Small intestine (tissue), 16 donors: Measurements from ENCODE around the gene CD226. TPM values are rescaled to one million over a fixed set of nuclear protein-coding genes. Genes with fewer than 3 reads are reported as not detected.
A peak's percentile ranks its signal among the peaks of the same experiment; 100 is the strongest.

Experiments used
- DNase-seq, 2 donors: peaks; one replicate each; pipeline versions ENCODE4 v3.0.0 to v3.0.0-alpha.2; 2013
- FAIRE-seq: peaks from 2 replicates; lab custom pipeline; 2012; peaks lifted over from hg19 to GRCh38; lab: Jason Lieb, UNC
- H3K27ac ChIP-seq, 3 donors: one replicate each; pipeline ENCODE4 v1.5.1; 2013; ENCODE audit warnings: low read length in 2 of 3, mild to moderate bottlenecking in 2 of 3, control low read depth in 1 of 3, inconsistent platforms in 1 of 3, low read depth in 1 of 3, moderate library complexity in 1 of 3
- H3K27me3 ChIP-seq, 3 donors: one replicate each; pipeline ENCODE4 v1.6.1; 2013; ENCODE audit warnings: low read length in 3 of 3, inconsistent platforms in 1 of 3; ENCODE audit not compliant: control insufficient read depth in 3 of 3, insufficient read depth in 3 of 3
- H3K36me3 ChIP-seq, 3 donors: one replicate each; pipeline ENCODE4 v1.6.1; 2013; ENCODE audit warnings: low read length in 3 of 3, inconsistent platforms in 1 of 3, low read depth in 1 of 3, mild to moderate bottlenecking in 1 of 3, moderate library complexity in 1 of 3; ENCODE audit not compliant: control insufficient read depth in 3 of 3, insufficient read depth in 2 of 3
- H3K4me1 ChIP-seq, 3 donors: one replicate each; pipeline ENCODE4 v1.6.1; 2013; ENCODE audit warnings: low read length in 2 of 3, inconsistent platforms in 1 of 3, low read depth in 1 of 3, mild to moderate bottlenecking in 1 of 3, moderate library complexity in 1 of 3; ENCODE audit not compliant: control insufficient read depth in 3 of 3, insufficient read depth in 2 of 3
- H3K4me3 ChIP-seq, 3 donors: one replicate each; pipeline ENCODE4 v1.5.1; 2013; ENCODE audit warnings: low read length in 3 of 3, control low read depth in 1 of 3, inconsistent platforms in 1 of 3, low read depth in 1 of 3, mild to moderate bottlenecking in 1 of 3, moderate library complexity in 1 of 3
- H3K9me3 ChIP-seq, 2 donors: one replicate each; pipeline ENCODE4 v1.6.1; 2013; ENCODE audit warnings: low read depth in 1 of 2, low read length in 1 of 2; ENCODE audit not compliant: control insufficient read depth in 2 of 2, insufficient read depth in 1 of 2
- WGBS, 3 donors: extraction: QIAGEN DNeasy Blood & Tissue Kit; methylation state at CpG; one replicate each; pipeline ENCODE4 v1.1.7; 2013; 5-methylcytosine and 5-hydroxymethylcytosine counted together
- long read RNA-seq, 10 donors: transcript quantifications; one replicate each; lab custom pipeline, GENCODE V29; 2026
- polyA plus RNA-seq, 4 donors: library from polyadenylated mRNA; stranded (reverse) in 3 of 4; unstranded in 1 of 4; fragments of 200-250 nt in 3 of 4; fragments of 120-200 nt in 1 of 4; gene quantifications; one replicate each; pipeline versions ENCODE4 v1.2.1 to v1.2.3, GENCODE V29; 2013
- donor health status: healthy with polysubstance abuse.
- donor health status: control.
- donor health status: control.
- donor health status: Bipolar disorder and iron deficiency.
- donor health status: healthy.

CD226 gene
- polyA plus RNA-seq: 1 to 10 TPM in 2 of 4 donors, under 1 TPM in 2; 0.22 to 1.6 (median 0.74) TPM
- long read RNA-seq, donor 1: 0 reads
- long read RNA-seq, donor 2: 0 reads
- long read RNA-seq, donor 3: 0 reads
- long read RNA-seq, donor 4: 0 reads
- long read RNA-seq, donor 5: 0 reads
- long read RNA-seq, donor 6: 0 reads
- long read RNA-seq, donor 7, partial matches to known transcripts: 0 of 1 reads
- long read RNA-seq, donor 7, other reads (novel, unspliced or antisense): 0 of 1 reads
- long read RNA-seq, donor 8: 0 reads
- long read RNA-seq, donor 9: 0 reads
- long read RNA-seq, donor 10: 0 reads

DNA sequence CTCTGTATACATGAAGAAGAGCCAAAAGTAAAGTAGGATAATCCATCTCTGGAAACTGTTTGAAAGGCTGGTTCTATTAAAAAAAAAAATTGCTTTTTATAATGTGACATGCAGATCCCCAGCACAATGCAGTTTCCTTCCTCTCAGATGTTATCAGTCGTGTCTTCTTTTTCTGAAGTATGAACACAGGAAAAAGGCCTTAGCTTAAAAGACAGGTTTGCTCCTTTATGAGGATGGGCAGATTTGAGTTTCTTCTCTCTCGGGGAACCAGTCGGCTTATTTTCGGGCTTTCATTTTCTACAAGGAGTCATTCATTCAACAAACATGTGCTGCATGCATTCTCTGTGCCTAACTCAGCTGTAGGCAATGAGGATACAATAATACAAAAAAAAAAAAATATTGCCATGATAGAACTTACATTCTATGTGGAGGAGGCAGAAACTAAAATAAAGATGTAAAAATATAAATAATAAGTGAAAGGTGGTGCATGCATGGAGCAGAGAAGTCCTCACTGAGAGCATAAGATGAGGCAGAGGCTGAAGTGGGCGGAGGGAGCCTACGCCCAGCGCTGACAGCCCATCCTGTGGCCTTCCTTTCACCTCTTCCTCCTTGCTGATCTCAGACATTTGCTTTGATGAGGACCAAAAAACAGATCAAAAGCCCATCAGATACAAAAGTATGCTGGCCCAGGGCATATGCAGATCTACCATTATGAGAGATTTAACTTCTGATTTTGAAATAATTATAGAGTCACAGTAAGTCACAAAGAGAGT, at the start of gene CD226:
TSS of gene CD226 (minus strand) at position 513 of the 773 bp plus-strand sequence. CDS start at position 46, 467 bp downstream.
- DNase-seq (peak in 1 of 2 donors; percentile 27), FAIRE-seq (no peak)
- peak within 1 kb of the TSS in 1 of 3 donors; percentile 31 for H3K4me3 ChIP-seq
- H3K27me3 ChIP-seq: no peaks in the 10 kb centered on the region
- H3K27ac ChIP-seq: peak within 1 kb of the TSS in 2 of 3 donors; percentile 13 to 52
- no peaks in the 10 kb centered on the region for H3K36me3 ChIP-seq
- H3K9me3 ChIP-seq: peaks cover 0 to 3% of the 10 kb centered on the region in 2 donors
- peaks cover 0 to 2% (median 0%) of the 10 kb centered on the region in 3 donors for H3K4me1 ChIP-seq
- 58 to 87% (median 63%) methylated on average over 7 of the region's 7 CpGs for WGBS, 3 donors

DNA sequence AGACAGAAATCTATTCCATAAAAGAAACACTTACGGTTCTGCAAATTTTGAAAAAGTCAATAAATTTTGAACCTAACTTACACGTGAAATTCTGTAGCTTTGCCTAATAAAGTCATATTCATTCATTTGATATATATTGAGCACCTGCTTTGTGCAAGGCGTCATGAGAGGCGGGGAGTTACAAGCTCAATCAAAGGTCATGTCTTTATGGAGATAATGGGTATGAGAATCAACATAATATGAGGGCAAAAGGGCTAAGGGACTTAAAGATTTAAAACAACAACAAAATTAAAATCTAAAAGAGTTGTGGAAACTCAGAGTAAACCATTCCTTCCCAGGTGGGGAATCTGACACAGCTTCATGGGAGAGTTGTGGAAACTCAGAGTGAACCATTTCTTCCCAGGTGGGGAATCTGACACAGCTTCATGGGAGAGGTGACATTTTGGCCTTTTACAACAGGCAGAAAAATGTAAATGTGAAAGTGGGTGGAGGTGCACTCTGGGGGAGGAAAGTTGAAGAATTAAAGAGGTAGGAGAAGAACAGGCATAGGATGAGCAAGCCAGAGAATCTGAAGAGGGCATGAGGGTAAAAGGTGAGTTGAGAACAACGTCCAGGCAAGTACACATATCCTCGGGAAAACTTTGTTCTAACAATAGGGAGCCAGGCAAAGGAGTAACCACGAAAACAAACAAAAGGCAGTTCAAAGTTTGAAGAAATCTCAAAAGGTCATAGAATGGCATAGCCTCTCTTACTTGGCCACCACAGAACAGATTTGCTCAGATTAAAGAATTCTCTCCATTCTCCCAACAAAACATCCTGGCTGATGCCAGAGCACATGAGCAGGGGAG, 49.5 kb upstream of the CD226 start:
- peak; percentile 16 to 58 for DNase-seq
- peaks cover 0 to 7% (median 0%) of the 10 kb centered on the region in 3 donors for H3K36me3 ChIP-seq
- H3K27me3 ChIP-seq: no peaks in the 10 kb centered on the region
- WGBS, 3 donors: 23 to 60% (median 34%) methylated on average over 7 of the region's 7 CpGs
- no peak overlapping the region for H3K4me3 ChIP-seq
- peaks cover 0 to 6% (median 0%) of the 10 kb centered on the region in 3 donors for H3K4me1 ChIP-seq
- H3K9me3 ChIP-seq: no peaks in the 10 kb centered on the region
- FAIRE-seq: no peak
- peak overlapping the region in 1 of 3 donors; percentile 32 for H3K27ac ChIP-seq

DNA sequence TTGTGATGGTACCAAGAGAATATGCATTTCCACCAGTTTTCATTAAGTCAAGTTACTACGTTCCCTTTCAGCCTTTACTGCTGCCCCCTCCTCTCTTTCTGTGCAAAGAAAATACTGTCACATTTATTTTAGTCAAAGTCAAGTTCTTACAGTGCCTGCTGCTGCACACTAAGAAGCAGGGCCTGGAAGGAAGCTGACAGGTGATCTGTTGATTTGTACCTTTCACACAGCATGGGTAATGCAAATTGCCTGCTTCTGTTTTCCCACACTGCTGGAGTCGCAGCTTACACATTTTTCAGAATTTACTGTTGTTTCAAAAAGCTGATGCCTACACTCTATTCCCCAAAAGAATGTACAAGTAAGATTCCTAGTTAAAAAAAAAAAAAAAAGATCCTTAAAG, 48.7 kb upstream of the CD226 start:
- WGBS, 3 donors: 91 to 96% (median 96%) methylated on average over 2 of the region's 2 CpGs
- DNase-seq: no peak
- Histone ChIP-seq H3K9me3 (no peaks in the 10 kb centered on the region), H3K4me1 (peaks cover 0 to 6% (median 0%) of the 10 kb centered on the region in 3 donors), H3K36me3 (peaks cover 0 to 4% (median 0%) of the 10 kb centered on the region in 3 donors), H3K27ac (no peak overlapping the region), H3K27me3 (no peaks in the 10 kb centered on the region), H3K4me3 (no peak overlapping the region)
- FAIRE-seq: no peak

DNA sequence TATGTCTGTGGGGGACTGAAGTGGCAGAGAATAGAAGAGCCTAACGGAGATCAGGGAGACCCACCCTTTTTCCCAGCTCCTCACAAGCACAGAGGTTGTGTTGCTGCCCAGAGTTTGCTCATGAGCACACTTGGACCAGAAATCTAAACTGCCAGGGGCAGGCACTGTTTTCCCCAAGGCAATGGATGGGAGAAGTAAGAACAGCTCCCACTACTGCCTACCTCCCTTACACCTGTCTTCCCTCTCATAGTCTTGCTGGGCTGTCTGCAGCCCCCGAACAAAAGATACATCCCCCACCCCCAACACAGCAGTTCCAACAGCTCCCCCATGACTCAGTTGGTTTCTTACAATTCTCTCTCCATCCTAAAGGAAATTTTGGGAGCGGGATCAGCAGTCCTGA, 48.1 kb upstream of the CD226 start:
- Histone ChIP-seq H3K4me1 (peaks cover 0 to 6% (median 0%) of the 10 kb centered on the region in 3 donors), H3K4me3 (no peak overlapping the region), H3K9me3 (peaks cover 0 to 2% of the 10 kb centered on the region in 2 donors), H3K27ac (no peak overlapping the region), H3K36me3 (peaks cover 0 to 3% (median 0%) of the 10 kb centered on the region in 3 donors), H3K27me3 (no peaks in the 10 kb centered on the region)
- no peak for DNase-seq
- 92 to 98% (median 94%) methylated on average over 3 of the region's 3 CpGs for WGBS, 3 donors
- no peak for FAIRE-seq

DNA sequence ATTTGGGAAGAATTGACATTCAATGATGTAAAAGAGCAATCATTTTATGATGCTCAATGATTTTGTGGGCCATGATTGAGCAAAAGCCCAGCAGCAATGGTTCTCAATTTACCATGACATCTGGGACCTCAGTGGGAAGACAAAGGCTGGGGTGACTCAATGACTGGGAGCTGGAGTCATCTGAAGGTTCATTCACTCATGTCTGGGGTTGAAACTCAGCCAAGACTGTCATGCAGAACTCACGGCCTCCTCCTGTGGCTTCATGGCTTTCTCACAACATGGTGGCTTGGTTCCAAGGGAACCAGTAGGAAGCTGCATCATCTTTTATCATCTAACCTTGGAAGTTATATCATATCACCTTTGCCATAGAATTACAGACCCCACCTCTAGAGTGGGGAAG, 45.1 kb upstream of the CD226 start:
- no peak for DNase-seq
- Histone ChIP-seq H3K36me3 (peaks cover 0 to 3% (median 0%) of the 10 kb centered on the region in 3 donors), H3K27me3 (no peaks in the 10 kb centered on the region), H3K4me3 (no peak overlapping the region), H3K4me1 (peaks cover 0 to 6% (median 0%) of the 10 kb centered on the region in 3 donors), H3K9me3 (peaks cover 0 to 7% of the 10 kb centered on the region in 2 donors), H3K27ac (no peak overlapping the region)
- WGBS, 3 donors: 83 to 95% (median 84%) methylated on average over 1 of the region's 1 CpG
- FAIRE-seq: no peak

DNA sequence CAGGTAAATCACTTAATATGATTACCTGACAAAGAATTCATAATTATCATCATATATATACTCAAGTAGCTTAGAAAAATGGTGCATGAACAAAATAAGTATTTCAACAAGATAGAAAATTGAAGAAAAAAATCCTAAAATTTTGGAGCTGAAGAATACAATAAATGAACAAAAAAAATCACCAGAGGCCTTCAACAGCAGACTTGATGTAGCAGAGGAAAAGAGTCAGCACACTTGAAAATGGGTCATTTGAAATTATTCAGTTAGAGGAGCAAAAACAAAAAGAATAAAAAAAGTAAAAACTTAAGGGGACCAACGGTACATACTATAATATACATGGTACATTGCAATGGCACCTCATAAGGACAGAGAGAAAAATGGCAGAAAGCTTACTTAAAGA, 40.2 kb upstream of the CD226 start:
- Histone ChIP-seq H3K4me3 (no peak overlapping the region), H3K4me1 (no peaks in the 10 kb centered on the region), H3K27ac (no peak overlapping the region), H3K27me3 (no peaks in the 10 kb centered on the region), H3K36me3 (peaks cover 0 to 8% (median 0%) of the 10 kb centered on the region in 3 donors), H3K9me3 (peaks cover 0 to 18% of the 10 kb centered on the region in 2 donors)
- WGBS, 3 donors: 100% methylated on average over 1 of the region's 1 CpG
- no peak for FAIRE-seq
- DNase-seq: no peak

DNA sequence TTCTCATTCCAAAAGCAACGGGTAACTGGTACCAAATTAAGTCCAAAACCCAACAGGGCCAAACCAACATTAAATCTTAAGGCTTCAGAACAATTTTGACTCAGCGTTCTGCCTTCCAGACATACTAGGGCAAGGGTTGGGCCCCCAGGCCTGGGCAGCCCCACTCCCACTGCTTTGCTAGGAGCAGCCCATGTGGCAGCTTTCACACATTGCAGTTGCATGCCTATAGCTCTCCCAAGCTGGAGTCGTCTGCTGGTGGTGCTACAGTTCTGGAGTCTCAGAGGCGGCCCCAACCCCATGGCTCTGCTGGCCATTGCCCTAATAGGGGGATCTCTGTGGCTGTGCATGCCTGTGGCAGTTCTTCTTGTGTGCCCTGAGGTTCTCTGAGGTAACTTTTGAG, 37.6 kb upstream of the CD226 start:
- no peak for FAIRE-seq
- 95 to 97% (median 96%) methylated on average over 4 of the region's 4 CpGs for WGBS, 3 donors
- Histone ChIP-seq H3K36me3 (peaks cover 0 to 8% (median 0%) of the 10 kb centered on the region in 3 donors), H3K9me3 (peaks cover 0 to 15% of the 10 kb centered on the region in 2 donors), H3K27me3 (no peaks in the 10 kb centered on the region), H3K4me3 (no peak overlapping the region), H3K4me1 (no peaks in the 10 kb centered on the region), H3K27ac (no peak overlapping the region)
- DNase-seq: no peak

DNA sequence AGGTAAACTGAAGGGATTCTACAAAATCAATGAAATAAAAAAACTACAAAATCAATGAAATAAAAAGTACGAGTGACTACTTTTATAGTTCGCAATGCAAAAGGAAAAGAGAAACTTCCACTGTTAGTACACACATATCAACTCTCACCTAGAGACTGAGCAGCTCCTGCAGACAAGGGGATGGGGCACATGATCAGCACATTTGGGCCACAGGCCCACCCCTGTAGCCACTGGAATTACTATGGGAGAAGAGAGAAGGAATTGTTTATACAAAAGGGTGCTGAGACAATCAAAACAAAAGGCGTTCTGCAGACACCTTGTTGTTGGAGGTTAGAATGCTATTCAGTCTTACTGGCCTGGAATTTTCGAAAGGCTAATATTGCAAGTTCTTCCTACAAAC, 34.7 kb upstream of the CD226 start:
- FAIRE-seq (no peak), DNase-seq (no peak)
- H3K36me3 ChIP-seq: peaks cover 0 to 8% (median 0%) of the 10 kb centered on the region in 3 donors
- no peak overlapping the region for H3K27ac ChIP-seq
- H3K27me3 ChIP-seq: no peaks in the 10 kb centered on the region
- WGBS, 3 donors: 85 to 94% (median 87%) methylated on average over 4 of the region's 4 CpGs
- peaks cover 0 to 13% of the 10 kb centered on the region in 2 donors for H3K9me3 ChIP-seq
- no peak overlapping the region for H3K4me3 ChIP-seq
- no peaks in the 10 kb centered on the region for H3K4me1 ChIP-seq
